ENCODE results near the gene PUSL1. TPM values are rescaled to one million over a fixed set of nuclear protein-coding genes. Genes with fewer than 3 reads are reported as not detected.

Gene PUSL1
- total RNA-seq, 4 donors from 2014 or later, result 42.3 to 62.1 (median 53.7) TPM

- intact Hi-C loops (cut with DNase I; ENCODE audit: low total_unique reads), result no loop called here
- H3K4me3 ChIP-seq (ENCODE audit: low read depth, poor library complexity, severe bottlenecking), result no peak overlapping the region
- no peak for TF ChIP-seq CTCF (IDR thresholded peaks at IDR 0.05)
- TF ChIP-seq POLR2A (IDR thresholded peaks at IDR 0.05), result no peak
- DNase-seq (ENCODE audit: low spot score in 2 of 2), result no peak
- 87 to 94% methylated on average over 15 to 17 of the region's 17 CpGs for WGBS, 2 donors
Measured at GRCh38 chr1:1262071-1262470, 46.3 kb upstream of the PUSL1 start.

GRCh38 chr1:1262758-1263157 is 45.6 kb upstream of the PUSL1 start:
- 84 to 87% methylated on average over 8 of the region's 8 CpGs for WGBS, 2 donors
- no peak for DNase-seq (ENCODE audit: low spot score in 2 of 2)
- intact Hi-C loops (cut with DNase I; ENCODE audit: low total_unique reads), result no loop called here
- TF ChIP-seq POLR2A (IDR thresholded peaks at IDR 0.05), result no peak
- TF ChIP-seq CTCF (IDR thresholded peaks at IDR 0.05), result no peak
- H3K4me3 ChIP-seq (ENCODE audit: low read depth, poor library complexity, severe bottlenecking), result no peak overlapping the region

GRCh38 chr1:1264026-1264425 is 44.4 kb upstream of the PUSL1 start:
- WGBS, 2 donors, result 87 to 88% methylated on average over 9 of the region's 9 CpGs
- intact Hi-C loops (cut with DNase I; ENCODE audit: low total_unique reads), result no loop called here
- no peak for TF ChIP-seq POLR2A (IDR thresholded peaks at IDR 0.05)
- no peak for TF ChIP-seq CTCF (IDR thresholded peaks at IDR 0.05)
- DNase-seq (ENCODE audit: low spot score in 2 of 2), result no peak
- no peak overlapping the region for H3K4me3 ChIP-seq (ENCODE audit: low read depth, poor library complexity, severe bottlenecking)

DNA sequence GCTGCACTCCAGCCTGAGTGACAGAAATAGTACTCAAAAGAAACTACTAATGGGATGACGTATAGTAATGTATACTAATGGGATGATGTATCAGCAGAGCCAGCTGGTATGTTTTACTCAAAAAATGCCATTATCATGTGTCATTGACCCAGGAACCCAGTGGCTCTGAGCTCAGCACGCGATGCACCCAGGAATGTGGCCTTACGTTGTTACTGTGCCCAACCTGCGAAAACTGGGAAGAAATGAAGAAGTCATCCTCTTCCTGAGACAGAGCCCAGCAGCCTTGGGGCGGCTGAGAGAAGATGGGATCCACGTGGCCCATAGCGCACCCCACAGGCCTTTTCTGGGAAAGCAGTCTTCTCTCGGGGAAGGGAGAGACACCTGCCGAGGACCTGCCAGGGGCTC is 43.5 kb upstream of the PUSL1 start:
- WGBS, 2 donors, result 73 to 79% methylated on average over 10 of the region's 10 CpGs

GRCh38 chr1:1267488-1268283 is 40.7 kb upstream of the PUSL1 start:
- 95 to 96% methylated on average over 38 to 39 of the region's 39 CpGs for WGBS, 2 donors
- DNase-seq (ENCODE audit: low spot score in 2 of 2), result no peak
- intact Hi-C loops (cut with DNase I; ENCODE audit: low total_unique reads), result no loop called here
- no peak for TF ChIP-seq POLR2A (IDR thresholded peaks at IDR 0.05)
- no peak for TF ChIP-seq CTCF (IDR thresholded peaks at IDR 0.05)
- H3K4me3 ChIP-seq (ENCODE audit: low read depth, poor library complexity, severe bottlenecking), result no peak overlapping the region

More for the DNA sequence above, 43.5 kb upstream of the PUSL1 start:
- intact Hi-C loops (cut with DNase I; ENCODE audit: low total_unique reads), result no loop called here
- no peak overlapping the region for H3K4me3 ChIP-seq (ENCODE audit: low read depth, poor library complexity, severe bottlenecking)
- TF ChIP-seq CTCF (IDR thresholded peaks at IDR 0.05) (no peak), POLR2A (IDR thresholded peaks at IDR 0.05) (no peak)
- DNase-seq (ENCODE audit: low spot score in 2 of 2), result no peak

DNA sequence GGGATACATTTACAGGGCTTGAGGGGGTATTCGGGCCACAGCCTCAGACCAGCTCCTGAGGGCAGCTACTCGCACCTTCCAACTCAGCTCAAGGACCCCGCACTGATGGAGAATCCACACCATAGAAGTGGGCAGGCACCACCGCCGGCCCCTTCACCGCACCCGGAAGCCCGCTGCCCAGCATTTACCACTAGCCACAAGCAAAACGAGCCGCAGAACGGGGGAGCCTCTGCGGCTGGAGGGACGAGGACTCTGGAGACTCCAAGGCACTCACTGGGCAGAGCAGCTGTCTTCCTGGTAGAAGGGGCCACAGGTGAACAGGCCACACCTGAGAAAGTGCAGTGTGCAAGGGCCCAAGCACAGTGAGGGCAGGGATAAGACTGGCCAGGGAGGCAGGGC is 40.1 kb upstream of the PUSL1 start:
- no peak for TF ChIP-seq CTCF (IDR thresholded peaks at IDR 0.05)
- no peak for TF ChIP-seq POLR2A (IDR thresholded peaks at IDR 0.05)
- 95 to 96% methylated on average over 12 to 13 of the region's 13 CpGs for WGBS, 2 donors
- intact Hi-C loops (cut with DNase I; ENCODE audit: low total_unique reads), result no loop called here
- H3K4me3 ChIP-seq (ENCODE audit: low read depth, poor library complexity, severe bottlenecking), result no peak overlapping the region
- no peak for DNase-seq (ENCODE audit: low spot score in 2 of 2)

All from lower leg skin (tissue), 4 donors.